Stimulated activated naive CD8-positive, alpha-beta T cell treated with anti-CD3 and anti-CD28 coated beads, Interleukin-15, Interleukin-2, amounts not matched to agents 100 ng/mL and 50 ng/mL, for 24 hours (primary cell): Measurements from ENCODE around the gene HSPA2.

Experiments
- H3K27ac Mint-ChIP-seq: one replicate; pipeline ENCODE4 v1.8.0; 2021; ENCODE audit warnings: mild to moderate bottlenecking, mixed read lengths
- H3K27me3 Mint-ChIP-seq: one replicate; pipeline ENCODE4 v1.8.0; 2021; ENCODE audit warnings: mixed read lengths
- H3K36me3 Mint-ChIP-seq: one replicate; pipeline ENCODE4 v1.8.0; 2021; ENCODE audit warnings: low read depth, mixed read lengths
- H3K4me1 Mint-ChIP-seq: one replicate; pipeline ENCODE4 v1.8.0; 2021; ENCODE audit warnings: low read depth, mixed read lengths
- H3K4me3 Mint-ChIP-seq: one replicate; pipeline ENCODE4 v1.8.0; 2021; ENCODE audit warnings: mild to moderate bottlenecking, mixed read lengths
- H3K9me3 Mint-ChIP-seq: one replicate; pipeline ENCODE4 v1.8.0; 2021; ENCODE audit warnings: mixed read lengths

Gene HSPA2

DNA sequence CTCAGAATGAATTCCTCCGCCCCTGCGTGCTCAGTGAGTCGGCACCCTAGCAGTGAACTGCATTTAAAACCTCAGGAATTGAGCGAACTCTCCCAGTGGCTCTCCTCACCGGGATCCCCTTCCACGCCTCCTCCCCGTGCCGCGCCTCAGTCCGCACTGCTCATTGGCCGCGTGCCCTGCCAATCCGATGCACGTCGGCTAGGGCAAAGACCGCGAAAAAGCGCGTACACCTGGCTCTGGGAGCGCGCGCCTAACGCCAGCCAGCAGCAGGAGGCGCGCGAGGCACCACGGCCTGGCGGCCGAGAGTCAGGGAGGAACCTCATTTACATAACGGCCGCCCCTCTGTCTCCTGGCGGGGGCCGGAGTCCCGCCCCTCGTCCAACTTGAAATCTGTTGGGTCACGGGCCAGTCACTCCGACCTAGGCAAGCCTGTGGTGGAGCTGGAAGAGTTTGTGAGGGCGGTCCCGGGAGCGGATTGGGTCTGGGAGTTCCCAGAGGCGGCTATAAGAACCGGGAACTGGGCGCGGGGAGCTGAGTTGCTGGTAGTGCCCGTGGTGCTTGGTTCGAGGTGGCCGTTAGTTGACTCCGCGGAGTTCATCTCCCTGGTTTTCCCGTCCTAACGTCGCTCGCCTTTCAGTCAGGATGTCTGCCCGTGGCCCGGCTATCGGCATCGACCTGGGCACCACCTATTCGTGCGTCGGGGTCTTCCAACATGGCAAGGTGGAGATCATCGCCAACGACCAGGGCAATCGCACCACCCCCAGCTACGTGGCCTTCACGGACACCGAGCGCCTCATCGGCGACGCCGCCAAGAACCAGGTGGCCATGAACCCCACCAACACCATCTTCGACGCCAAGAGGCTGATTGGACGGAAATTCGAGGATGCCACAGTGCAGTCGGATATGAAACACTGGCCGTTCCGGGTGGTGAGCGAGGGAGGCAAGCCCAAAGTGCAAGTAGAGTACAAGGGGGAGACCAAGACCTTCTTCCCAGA lies at the start of gene HSPA2:
HSPA2 (plus strand) TSS at position 534 of the 995 bp plus-strand sequence; CDS start at position 643, 109 bp downstream.
- Mint-ChIP-seq H3K27ac (peak within 1 kb of the TSS; percentile 90), H3K36me3 (no peaks in the 10 kb centered on the region), H3K4me1 (peaks cover 38% of the 10 kb centered on the region), H3K9me3 (no peaks in the 10 kb centered on the region), H3K27me3 (peaks cover 42% of the 10 kb centered on the region), H3K4me3 (peak within 1 kb of the TSS; percentile 85)

DNA sequence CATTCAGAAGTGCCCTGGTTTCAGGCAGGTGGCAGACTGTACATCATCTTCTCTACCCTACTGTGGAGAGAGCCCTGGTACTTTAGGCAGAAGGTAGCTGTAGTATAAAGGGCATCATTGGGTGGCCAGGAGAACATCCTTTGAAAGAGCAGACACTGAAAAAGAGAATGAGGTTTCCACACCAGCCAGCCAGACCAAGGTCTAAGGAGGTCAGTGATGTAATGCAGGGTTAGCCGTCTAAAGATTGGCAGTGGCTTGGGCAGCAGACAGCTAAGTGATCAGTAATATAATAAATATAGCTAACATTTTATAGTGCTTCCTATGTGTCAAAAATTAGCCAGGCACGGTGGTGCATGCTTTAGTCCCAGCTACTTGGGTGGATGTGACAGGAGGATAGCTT lies 48.9 kb upstream of the HSPA2 start:
- peaks cover 43% of the 10 kb centered on the region for H3K4me1 Mint-ChIP-seq
- no peaks in the 10 kb centered on the region for H3K9me3 Mint-ChIP-seq
- H3K27me3 Mint-ChIP-seq, result no peaks in the 10 kb centered on the region
- H3K27ac Mint-ChIP-seq, result no peak overlapping the region
- no peak overlapping the region for H3K4me3 Mint-ChIP-seq
- peaks cover 77% of the 10 kb centered on the region for H3K36me3 Mint-ChIP-seq

DNA sequence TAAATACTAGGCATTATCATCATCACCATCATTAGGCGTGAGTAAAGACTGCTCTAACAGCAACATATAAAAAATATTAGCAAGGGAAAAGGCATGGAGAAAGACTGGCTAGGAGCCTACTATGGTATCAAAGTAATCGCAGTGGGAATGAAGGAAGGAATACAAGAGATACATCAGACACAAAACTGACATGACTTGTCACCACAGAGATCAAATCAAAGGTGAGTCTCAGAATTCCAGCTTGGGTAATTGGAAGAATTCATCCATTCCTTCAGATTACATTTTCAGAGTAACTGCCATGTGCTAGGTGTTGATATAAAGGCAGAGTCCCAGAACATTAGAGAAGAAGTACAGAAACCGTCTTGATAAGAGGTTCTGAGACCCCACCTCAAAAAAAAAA lies 47.1 kb upstream of the HSPA2 start:
- H3K36me3 Mint-ChIP-seq, result peaks cover 66% of the 10 kb centered on the region
- no peaks in the 10 kb centered on the region for H3K9me3 Mint-ChIP-seq
- H3K27ac Mint-ChIP-seq, result no peak overlapping the region
- no peaks in the 10 kb centered on the region for H3K27me3 Mint-ChIP-seq
- H3K4me3 Mint-ChIP-seq, result no peak overlapping the region
- peaks cover 55% of the 10 kb centered on the region for H3K4me1 Mint-ChIP-seq

GRCh38 chr14:64495252-64495651 lies 45.3 kb upstream of the HSPA2 start:
- no peaks in the 10 kb centered on the region for H3K9me3 Mint-ChIP-seq
- H3K4me1 Mint-ChIP-seq, result peaks cover 70% of the 10 kb centered on the region
- H3K36me3 Mint-ChIP-seq, result peaks cover 69% of the 10 kb centered on the region
- H3K4me3 Mint-ChIP-seq, result no peak overlapping the region
- H3K27me3 Mint-ChIP-seq, result no peaks in the 10 kb centered on the region
- H3K27ac Mint-ChIP-seq, result no peak overlapping the region

GRCh38 chr14:64496764-64497163 lies 43.8 kb upstream of the HSPA2 start:
- peak overlapping the region; percentile 55 for H3K27ac Mint-ChIP-seq
- no peaks in the 10 kb centered on the region for H3K27me3 Mint-ChIP-seq
- peaks cover 56% of the 10 kb centered on the region for H3K36me3 Mint-ChIP-seq
- no peak overlapping the region for H3K4me3 Mint-ChIP-seq
- no peaks in the 10 kb centered on the region for H3K9me3 Mint-ChIP-seq
- H3K4me1 Mint-ChIP-seq, result peaks cover 80% of the 10 kb centered on the region

- H3K27ac Mint-ChIP-seq, result peak overlapping the region; percentile 99
- peaks cover 65% of the 10 kb centered on the region for H3K4me1 Mint-ChIP-seq
- no peaks in the 10 kb centered on the region for H3K27me3 Mint-ChIP-seq
- peak overlapping the region; percentile 51 for H3K4me3 Mint-ChIP-seq
- H3K9me3 Mint-ChIP-seq, result no peaks in the 10 kb centered on the region
- H3K36me3 Mint-ChIP-seq, result peaks cover 40% of the 10 kb centered on the region
Measured at GRCh38 chr14:64500088-64500487, 40.5 kb upstream of the HSPA2 start.

- H3K9me3 Mint-ChIP-seq, result no peaks in the 10 kb centered on the region
- H3K4me1 Mint-ChIP-seq, result peaks cover 72% of the 10 kb centered on the region
- H3K27me3 Mint-ChIP-seq, result no peaks in the 10 kb centered on the region
- H3K27ac Mint-ChIP-seq, result peak overlapping the region; percentile 99
- peaks cover 41% of the 10 kb centered on the region for H3K36me3 Mint-ChIP-seq
- H3K4me3 Mint-ChIP-seq, result peak overlapping the region; percentile 99
Measured at GRCh38 chr14:64501411-64502171, 39.0 kb upstream of the HSPA2 start.

DNA sequence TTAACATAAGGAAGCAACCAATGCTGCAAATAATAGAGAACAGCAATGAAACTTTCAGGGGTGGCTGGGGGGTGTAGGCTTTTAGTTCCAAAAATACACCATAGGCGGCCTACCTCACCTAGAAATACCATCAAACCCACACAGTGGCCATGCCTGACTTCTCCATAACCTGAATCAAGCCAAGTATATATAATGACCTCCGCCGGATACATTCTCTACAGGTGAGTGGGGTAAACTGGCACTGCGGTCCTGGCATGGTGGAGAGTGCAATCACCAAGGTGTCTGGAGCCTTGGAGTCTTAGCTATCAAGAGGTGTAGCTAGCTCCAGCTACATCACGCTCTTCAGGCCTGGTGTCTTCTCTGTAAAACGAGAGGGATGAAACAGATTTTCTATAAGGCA lies 38.1 kb upstream of the HSPA2 start:
- Mint-ChIP-seq H3K27ac (peak overlapping the region; percentile 99), H3K4me3 (peak overlapping the region; percentile 99), H3K9me3 (no peaks in the 10 kb centered on the region), H3K27me3 (no peaks in the 10 kb centered on the region), H3K36me3 (peaks cover 39% of the 10 kb centered on the region), H3K4me1 (peaks cover 72% of the 10 kb centered on the region)

DNA sequence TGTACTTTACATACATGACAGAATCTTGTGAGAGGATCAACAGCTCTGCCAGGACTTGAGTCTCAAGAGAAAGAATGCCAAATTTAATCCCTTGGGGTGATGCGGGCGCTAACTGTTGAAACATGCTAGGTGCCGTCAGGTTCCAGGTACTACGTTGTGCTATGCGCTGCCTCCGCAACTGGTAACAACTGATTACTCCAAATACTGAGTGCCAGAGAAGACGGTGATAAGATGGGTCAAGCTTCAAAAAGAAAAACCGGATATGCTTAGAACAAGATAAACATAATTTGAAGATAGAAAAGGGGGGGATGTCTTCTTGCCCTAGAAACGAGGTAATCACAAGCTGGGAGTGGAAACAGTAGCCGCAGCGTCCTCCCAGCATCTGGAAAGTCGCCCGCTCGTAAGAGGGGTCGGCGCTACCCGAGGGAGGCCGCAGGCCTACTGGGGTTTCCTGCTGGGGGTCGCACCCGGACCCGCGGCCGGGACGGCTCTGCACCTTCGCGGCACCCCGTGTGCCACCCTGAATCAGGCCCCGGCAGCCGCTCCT lies 37.6 kb upstream of the HSPA2 start:
- Mint-ChIP-seq H3K9me3 (no peaks in the 10 kb centered on the region), H3K36me3 (peaks cover 39% of the 10 kb centered on the region), H3K4me1 (peaks cover 72% of the 10 kb centered on the region), H3K27ac (peak overlapping the region; percentile 99), H3K4me3 (peak overlapping the region; percentile 99), H3K27me3 (no peaks in the 10 kb centered on the region)

DNA sequence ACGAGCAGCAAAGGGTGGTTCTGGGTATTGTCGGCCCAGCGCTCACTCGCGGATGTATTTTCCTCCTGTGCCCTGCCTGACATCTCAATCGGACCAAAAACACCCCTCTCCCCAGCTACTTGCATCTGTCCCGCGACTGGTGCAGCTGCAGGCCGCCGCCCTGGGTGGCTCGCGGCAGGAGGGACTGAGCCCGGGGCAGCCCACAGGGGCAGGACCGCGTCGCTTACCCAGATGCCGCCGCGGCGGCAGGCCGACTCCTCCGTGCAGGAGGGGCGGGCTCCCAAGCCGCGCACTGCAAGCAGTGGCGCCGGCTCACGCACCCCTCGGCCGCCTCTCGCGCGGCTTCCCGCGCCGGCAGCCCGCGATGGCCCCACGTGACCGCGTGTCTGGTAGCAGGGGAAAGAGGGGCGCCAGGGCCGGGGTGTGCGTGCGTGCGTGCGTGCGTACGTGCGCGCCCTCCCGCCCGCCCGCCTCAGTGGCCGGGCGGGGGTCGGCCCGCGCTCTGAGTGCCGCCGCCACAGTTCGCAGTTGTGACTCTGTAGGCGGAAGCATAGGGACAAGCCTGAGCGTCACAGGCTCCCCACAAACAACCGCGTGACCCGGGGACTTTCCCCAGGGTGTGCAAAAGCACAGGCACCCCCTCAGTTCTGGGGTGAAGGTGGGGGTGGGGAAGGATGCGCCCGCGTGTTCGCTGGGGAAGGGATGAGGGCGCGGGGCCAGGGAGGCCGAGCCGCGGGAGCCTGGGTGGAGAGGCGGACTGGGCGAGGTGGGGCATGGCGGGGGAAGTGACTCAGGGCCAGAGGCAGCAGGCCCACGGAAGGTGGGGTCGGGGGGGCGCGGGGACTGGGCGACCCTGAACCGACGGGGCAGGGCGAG lies 36.9 kb upstream of the HSPA2 start, which contains the start of gene ZBTB25:
ZBTB25 (minus strand) TSS at position 405 of the 876 bp plus-strand sequence. CDS start 13,305 bp downstream, outside the sequence.
- Mint-ChIP-seq H3K27me3 (no peaks in the 10 kb centered on the region), H3K4me1 (peaks cover 76% of the 10 kb centered on the region), H3K36me3 (peaks cover 37% of the 10 kb centered on the region), H3K4me3 (peak within 1 kb of the TSS; percentile 99), H3K9me3 (no peaks in the 10 kb centered on the region), H3K27ac (peak within 1 kb of the TSS; percentile 100)

DNA sequence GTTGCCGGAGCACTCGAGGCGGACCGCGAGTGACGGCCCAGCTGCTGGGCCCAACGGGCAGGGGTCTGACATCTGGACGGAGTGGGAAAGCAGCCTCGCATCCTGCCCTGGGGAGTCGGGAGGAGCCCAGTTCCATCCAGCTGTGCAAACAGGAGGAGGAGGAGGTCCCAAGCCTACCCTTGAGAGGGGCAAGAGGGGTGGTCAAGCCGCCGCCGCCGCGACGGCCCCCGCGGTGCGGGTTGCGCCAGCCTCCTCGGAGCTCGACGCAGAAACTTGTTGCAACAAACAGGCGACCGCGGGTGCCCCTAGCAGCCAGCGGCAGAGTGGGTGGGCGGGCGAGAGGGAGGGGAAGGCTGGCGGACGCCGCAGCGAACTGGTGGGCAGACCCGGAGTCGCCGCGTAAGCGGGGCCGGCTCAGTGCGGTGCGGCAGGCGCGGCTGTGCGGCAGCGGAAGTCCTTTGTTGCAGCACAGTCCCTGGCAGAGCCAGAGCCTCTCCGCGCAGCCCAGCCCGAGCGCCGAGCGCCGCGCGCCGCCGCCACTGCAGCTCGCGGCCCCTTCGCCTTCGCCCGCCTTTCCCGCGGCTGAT lies 36.1 kb upstream of the HSPA2 start, which contains the start of gene ZBTB1:
ZBTB1 (plus strand) TSS at position 461 of the 587 bp plus-strand sequence. CDS start 16,735 bp downstream, outside the sequence.
- Mint-ChIP-seq H3K9me3 (no peaks in the 10 kb centered on the region), H3K4me3 (peak within 1 kb of the TSS; percentile 98), H3K27me3 (no peaks in the 10 kb centered on the region), H3K4me1 (peaks cover 76% of the 10 kb centered on the region), H3K27ac (peak within 1 kb of the TSS; percentile 100), H3K36me3 (peaks cover 33% of the 10 kb centered on the region)

GRCh38 chr14:64504897-64505794 lies 35.4 kb upstream of the HSPA2 start:
- H3K9me3 Mint-ChIP-seq, result no peaks in the 10 kb centered on the region
- peaks cover 26% of the 10 kb centered on the region for H3K36me3 Mint-ChIP-seq
- H3K4me3 Mint-ChIP-seq, result peak overlapping the region; percentile 98
- H3K4me1 Mint-ChIP-seq, result peaks cover 76% of the 10 kb centered on the region
- H3K27me3 Mint-ChIP-seq, result no peaks in the 10 kb centered on the region
- peak overlapping the region; percentile 100 for H3K27ac Mint-ChIP-seq

DNA sequence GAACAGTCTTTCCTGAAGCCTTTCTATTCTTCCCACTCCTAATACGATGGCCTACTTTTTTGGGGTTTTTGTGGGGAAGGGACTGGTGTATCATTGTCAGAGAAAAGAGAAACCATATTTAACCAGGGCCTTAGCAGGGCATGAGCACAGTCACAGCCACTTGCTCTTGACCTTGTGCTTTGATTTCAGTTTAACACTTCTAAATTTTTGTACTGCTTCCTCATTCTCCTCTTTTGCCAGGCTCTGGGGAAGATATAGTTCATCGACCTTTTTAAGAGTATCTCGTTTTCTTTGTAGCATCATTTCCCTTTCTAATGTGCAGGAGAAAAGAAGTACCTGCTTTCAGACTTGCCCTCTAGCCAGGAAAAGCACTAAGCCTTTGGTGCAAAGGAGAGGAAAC lies 33.8 kb upstream of the HSPA2 start:
- no peaks in the 10 kb centered on the region for H3K9me3 Mint-ChIP-seq
- peaks cover 76% of the 10 kb centered on the region for H3K4me1 Mint-ChIP-seq
- H3K27ac Mint-ChIP-seq, result peak overlapping the region; percentile 95
- H3K36me3 Mint-ChIP-seq, result peaks cover 31% of the 10 kb centered on the region
- peak overlapping the region; percentile 98 for H3K4me3 Mint-ChIP-seq
- no peaks in the 10 kb centered on the region for H3K27me3 Mint-ChIP-seq
